A549 treated with GW870086 at 1 μM for 4 hours (cell line): Measurements from ENCODE around the gene ACAT2. TPM values are rescaled to one million over a fixed set of nuclear protein-coding genes. Genes with fewer than 3 reads are reported as not detected.

Experiments
- total RNA-seq: library from RNA; stranded (reverse); fragments of 200-300 nt; extraction: Qiagen RNA extraction; gene quantifications from 5 replicates; pipeline ENCODE4 v1.2.3, GENCODE V29; 2022; ENCODE audit warnings: low read depth

The ACAT2 gene
- total RNA-seq, result 21.5 to 32.5 TPM (median 32.3 TPM) in 5 replicates

GRCh38 chr6:159761873-159762680, at the start of gene ACAT2:
Gene ACAT2, plus strand, starts transcription at chr6:159762045. Its CDS starts 43 bp downstream, at chr6:159762088.

GRCh38 chr6:159726918-159727716, 34.7 kb upstream of the ACAT2 start, which contains the start of gene WTAP:
Gene WTAP, plus strand, starts transcription at chr6:159727506. Its CDS starts 8,760 bp downstream, at chr6:159736266.

GRCh38 chr6:159789377-159790148, 27.7 kb downstream of the ACAT2 start, which contains the start of gene TCP1:
Gene TCP1, minus strand, starts transcription at chr6:159789602. Its CDS starts 134 bp downstream, at chr6:159789468.

DNA sequence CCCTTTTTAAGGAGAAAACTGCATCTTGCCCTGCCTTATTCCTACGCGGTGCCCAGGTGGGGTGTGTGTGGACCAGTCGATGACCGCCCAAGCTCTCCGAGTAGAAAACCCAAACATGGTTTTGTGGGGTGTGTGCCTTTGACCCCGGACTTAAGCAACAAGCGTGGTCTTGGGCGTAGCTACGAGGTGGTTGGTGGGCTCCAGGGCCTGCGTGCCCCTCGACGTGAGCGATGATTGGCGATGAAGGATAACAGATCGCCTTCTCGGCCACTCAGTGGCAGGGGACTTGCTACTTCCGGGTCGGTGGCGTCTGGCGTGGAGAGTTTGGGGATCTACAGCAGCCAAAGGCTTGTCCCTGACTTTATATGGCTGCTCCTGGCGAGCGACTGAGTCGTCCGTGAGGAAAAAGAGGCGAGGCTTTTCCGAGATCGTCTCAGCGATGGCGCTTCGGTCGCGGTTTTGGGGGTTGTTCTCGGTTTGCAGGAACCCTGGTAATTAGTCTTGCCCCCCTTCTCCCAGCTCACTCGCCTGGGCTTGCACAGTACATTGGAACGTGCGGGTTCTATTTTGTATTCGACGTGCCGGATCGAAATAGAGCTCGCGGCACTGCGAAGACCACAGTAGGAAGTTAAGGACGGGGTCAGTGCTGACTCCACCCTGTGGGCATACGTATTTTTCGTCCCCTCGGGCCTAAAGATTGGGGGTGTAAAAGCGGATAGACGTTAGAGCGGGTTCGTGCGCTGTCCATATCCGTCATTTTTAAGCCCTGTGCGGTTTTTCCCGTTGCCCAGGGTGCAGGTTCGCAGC, 28.5 kb downstream of the ACAT2 start, which contains the start of gene MRPL18:
Gene MRPL18 (plus strand): TSS at position 319 of the 807 bp plus-strand sequence. CDS start 121 bp downstream, at position 440.

DNA sequence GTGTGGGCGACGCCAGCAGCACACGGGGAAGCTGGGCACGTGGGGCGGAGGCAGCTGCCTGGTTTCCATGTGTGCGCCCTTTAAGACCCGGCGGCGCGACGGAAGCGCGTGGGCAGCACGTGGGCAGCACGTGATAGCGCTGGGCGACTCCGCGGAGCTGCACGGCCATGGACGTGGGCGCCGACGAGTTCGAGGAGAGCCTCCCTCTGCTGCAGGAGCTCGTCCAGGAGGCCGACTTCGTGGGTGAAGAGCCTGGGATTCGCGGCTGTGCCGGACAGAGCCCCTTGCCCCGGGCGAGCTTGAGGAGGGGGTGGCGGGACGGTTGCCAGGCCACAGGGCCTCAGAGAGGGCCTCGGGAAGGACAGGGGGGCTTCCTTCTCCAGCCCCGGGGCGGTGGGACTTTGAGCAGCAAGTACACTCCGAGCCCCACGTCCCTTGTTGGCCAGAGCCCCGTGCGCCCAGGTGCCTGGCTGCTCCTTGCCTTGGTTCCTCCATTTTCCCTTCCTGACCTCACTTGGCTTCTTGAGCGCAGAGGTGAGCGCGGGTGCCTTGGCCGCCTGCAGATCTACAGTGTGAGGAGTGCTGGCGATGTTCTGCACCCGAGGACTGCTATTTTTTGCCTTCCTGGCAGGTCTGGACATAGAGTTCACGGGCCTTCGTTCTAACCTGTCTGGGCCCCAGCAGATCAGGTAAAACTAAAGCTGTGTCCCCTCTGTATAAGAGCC, 38.5 kb downstream of the ACAT2 start, which contains the start of gene PNLDC1:
Gene PNLDC1 (plus strand): TSS at position 136 of the 725 bp plus-strand sequence. CDS start 32 bp downstream, at position 168.

Other genes starting within 250 kb of the ACAT2 start
- gene SOD2, start 68.8 kb upstream of the ACAT2 start, total RNA-seq, result 164 to 199 TPM (median 171 TPM) in 5 replicates
- 59.1 to 73.0 TPM (median 67.8 TPM) in 5 replicates for gene WTAP, start 34.5 kb upstream of the ACAT2 start, total RNA-seq
- gene TCP1, start 27.6 kb downstream of the ACAT2 start, total RNA-seq, result 218 to 244 TPM (median 229 TPM) in 5 replicates
- gene MRPL18, start 28.4 kb downstream of the ACAT2 start, total RNA-seq, result 77.8 to 104 TPM (median 93.1 TPM) in 5 replicates
- 0.07 to 0.08 TPM in 2 of 5 replicates, not detected in the others for gene PNLDC1, start 38.2 kb downstream of the ACAT2 start, total RNA-seq
- gene MAS1, start 128.9 kb downstream of the ACAT2 start, total RNA-seq, result not detected in 5 replicates
- gene IGF2R, start 207.0 kb downstream of the ACAT2 start, total RNA-seq, result 26.5 to 33.1 TPM (median 31.0 TPM) in 5 replicates